CD14-positive monocyte (primary cell): Measurements from ENCODE around the gene PRKACB. TPM values are rescaled to one million over a fixed set of nuclear protein-coding genes. Genes with fewer than 3 reads are reported as not detected.

Experiments used
- DNase-seq, 3 donors: peaks; one replicate each; pipeline ENCODE4 v3.0.0-alpha.2; 2011 to 2022
- H2AFZ ChIP-seq: 2 replicates; pipeline ENCODE4 v1.6.0; 2012; ENCODE audit warnings: mild to moderate bottlenecking, low read depth, low read length, inconsistent platforms; ENCODE audit not compliant: insufficient read depth, poor library complexity, severe bottlenecking
- H3K27ac ChIP-seq, 2 donors: 1 replicate in 1 of 2; 2 replicates in 1 of 2; pipeline ENCODE4 v1.5.1; 2012 to 2013; ENCODE audit warnings: low read length in 2 of 2, control low read depth in 1 of 2, inconsistent platforms in 1 of 2, low read depth in 1 of 2, mild to moderate bottlenecking in 1 of 2
- H3K27me3 ChIP-seq, 2 donors: one replicate each; pipeline versions ENCODE4 v1.6.0 to v1.6.1; 2011 to 2013; ENCODE audit warnings: low read length in 2 of 2; ENCODE audit not compliant: control insufficient read depth in 2 of 2, insufficient read depth in 2 of 2
- H3K36me3 ChIP-seq, 2 donors: replicated peaks in 1 of 2; 1 replicate in 1 of 2; 2 replicates in 1 of 2; pipeline versions ENCODE4 v1.5.1 to v1.6.1; 2012 to 2013; ENCODE audit warnings: low read length in 2 of 2, control low read depth in 1 of 2, inconsistent platforms in 1 of 2, mild to moderate bottlenecking in 1 of 2; ENCODE audit not compliant: insufficient read depth in 2 of 2, control insufficient read depth in 1 of 2
- H3K4me1 ChIP-seq, 2 donors: 1 replicate in 1 of 2; 2 replicates in 1 of 2; pipeline versions ENCODE4 v1.5.1 to v1.6.1; 2012 to 2013; ENCODE audit warnings: low read length in 2 of 2, control low read depth in 1 of 2, inconsistent platforms in 1 of 2, mild to moderate bottlenecking in 1 of 2, moderate library complexity in 1 of 2; ENCODE audit not compliant: insufficient read depth in 2 of 2, control insufficient read depth in 1 of 2
- H3K4me2 ChIP-seq: replicated peaks from 2 replicates; pipeline ENCODE3; 2012; ENCODE audit warnings: low read length, moderate library complexity, mild to moderate bottlenecking; ENCODE audit not compliant: poor library complexity, severe bottlenecking; ENCODE audit errors: extremely low read depth
- H3K4me3 ChIP-seq, 3 experiments: fragments of 200-600 bp in 1 of 3; sonication (generic) in 1 of 3; replicated peaks in 1 of 3; 1 replicate in 2 of 3; 2 replicates in 1 of 3; pipeline ENCODE4 v1.5.1; 2011 to 2013; ENCODE audit warnings: low read length in 3 of 3, mild to moderate bottlenecking in 3 of 3, control low read depth in 2 of 3, low read depth in 2 of 3, inconsistent platforms in 1 of 3, moderate library complexity in 1 of 3
- H3K79me2 ChIP-seq: 2 replicates; pipeline ENCODE4 v1.6.0; 2012; ENCODE audit warnings: mild to moderate bottlenecking, control low read depth, inconsistent platforms, low read length, moderate library complexity; ENCODE audit not compliant: insufficient read depth
- H3K9ac ChIP-seq: 2 replicates; pipeline ENCODE4 v1.6.0; 2017; ENCODE audit warnings: low read length, mild to moderate bottlenecking; ENCODE audit not compliant: insufficient read depth, poor library complexity, severe bottlenecking
- H3K9me3 ChIP-seq, 2 donors: replicated peaks in 1 of 2; 1 replicate in 1 of 2; 2 replicates in 1 of 2; pipeline versions ENCODE4 v1.5.1 to v1.6.1; 2012 to 2013; ENCODE audit warnings: low read length in 2 of 2, control low read depth in 1 of 2; ENCODE audit not compliant: control insufficient read depth in 1 of 2, insufficient read depth in 1 of 2
- H4K20me1 ChIP-seq: 2 replicates; pipeline ENCODE4 v1.6.0; 2012; ENCODE audit warnings: mild to moderate bottlenecking, low read length, control low read depth, moderate library complexity; ENCODE audit not compliant: insufficient read depth
- H3K27ac Mint-ChIP-seq, 7 donors: one replicate each; pipeline ENCODE4 v1.8.0; 2020; ENCODE audit warnings: mild to moderate bottlenecking in 7 of 7, mixed read lengths in 7 of 7, moderate library complexity in 6 of 7, inconsistent platforms in 2 of 7
- H3K27me3 Mint-ChIP-seq, 3 donors: one replicate each; pipeline ENCODE4 v1.8.0; 2021 to 2022; ENCODE audit warnings: low read depth in 3 of 3, mild to moderate bottlenecking in 3 of 3, mixed read lengths in 3 of 3, moderate library complexity in 3 of 3, inconsistent platforms in 1 of 3
- H3K36me3 Mint-ChIP-seq, 2 donors: one replicate each; pipeline ENCODE4 v1.8.0; 2020; ENCODE audit warnings: mixed read lengths in 2 of 2, inconsistent platforms in 1 of 2, mild to moderate bottlenecking in 1 of 2
- H3K4me1 Mint-ChIP-seq: one replicate; pipeline ENCODE4 v1.8.0; 2020; ENCODE audit warnings: mild to moderate bottlenecking, mixed read lengths
- H3K4me3 Mint-ChIP-seq, 2 donors: one replicate each; pipeline ENCODE4 v1.8.0; 2020; ENCODE audit warnings: mild to moderate bottlenecking in 2 of 2, mixed read lengths in 2 of 2, moderate library complexity in 1 of 2
- H3K9me3 Mint-ChIP-seq, 7 donors: one replicate each; pipeline ENCODE4 v1.8.0; 2020 to 2022; ENCODE audit warnings: mixed read lengths in 7 of 7, mild to moderate bottlenecking in 6 of 7, moderate library complexity in 6 of 7, inconsistent platforms in 2 of 7
- CTCF ChIP-seq: fragments of 200-600 bp; IDR thresholded peaks from one replicate; pipeline ENCODE4 v1.8.0; 2022; ENCODE audit warnings: antibody characterized with exemption, mild to moderate bottlenecking
- WGBS: methylation state at CpG from one replicate; pipeline ENCODE4 v1.1.5; 2013; ENCODE audit warnings: missing lambda C conversion rate; ENCODE audit not compliant: insufficient coverage; 5-methylcytosine and 5-hydroxymethylcytosine counted together
- intact Hi-C, 2 donors: fragments of 100-400 bp; cut with micrococcal nuclease; formaldehyde crosslinking; loops; one replicate each; pipeline versions ENCODE4 v1.15.0 to v1.15.1; 2023
- polyA plus RNA-seq, 3 donors: library from polyadenylated mRNA; depleted of rRNA in 1 of 3; unstranded in 2 of 3; stranded (reverse) in 1 of 3; fragments of 300-500 nt in 2 of 3; fragments of >200 nt in 1 of 3; fragmentation: Illumina TruSeq in 2 of 3; gene quantifications; 1 replicate in 2 of 3; 2 replicates in 1 of 3; pipeline ENCODE4 v1.2.3, GENCODE V29; 2012 to 2021

PRKACB gene
- polyA plus RNA-seq, 3 donors = 2.5 to 14.5 (median 13.8) TPM

GRCh38 chr1:84266748-84267147, 122.7 kb downstream of the PRKACB start:
- 0% methylated on average over 1 of the region's 1 CpG for WGBS
- no peaks in the 10 kb centered on the region for H3K27me3 ChIP-seq
- no peak overlapping the region for H3K27ac ChIP-seq
- peaks cover 0 to 2% (median 0%) of the 10 kb centered on the region in 3 donors for H3K27me3 Mint-ChIP-seq
- no peak for TF ChIP-seq CTCF
- intact Hi-C loops = no loop called here
- DNase-seq = no peak
- H3K4me2 ChIP-seq = no peak overlapping the region
- H3K27ac Mint-ChIP-seq = no peak overlapping the region
- no peak overlapping the region for H3K9ac ChIP-seq
- peaks cover 10% of the 10 kb centered on the region for H3K4me1 Mint-ChIP-seq
- peaks cover 0 to 5% (median 0%) of the 10 kb centered on the region in 7 donors for H3K9me3 Mint-ChIP-seq
- no peak overlapping the region for H3K4me3 Mint-ChIP-seq
- H3K4me3 ChIP-seq = no peak overlapping the region
- no peak overlapping the region for H2AFZ ChIP-seq
- peaks cover 0 to 7% of the 10 kb centered on the region in 2 donors for H3K4me1 ChIP-seq
- H3K36me3 Mint-ChIP-seq = no peaks in the 10 kb centered on the region
- no peaks in the 10 kb centered on the region for H3K79me2 ChIP-seq
- no peaks in the 10 kb centered on the region for H4K20me1 ChIP-seq
- H3K9me3 ChIP-seq = no peaks in the 10 kb centered on the region
- no peaks in the 10 kb centered on the region for H3K36me3 ChIP-seq

GRCh38 chr1:84267476-84267875, 123.4 kb downstream of the PRKACB start:
- no peak overlapping the region for H3K9ac ChIP-seq
- Mint-ChIP-seq H3K9me3 (peaks cover 0 to 4% (median 0%) of the 10 kb centered on the region in 7 donors), H3K36me3 (no peaks in the 10 kb centered on the region), H3K27me3 (peaks cover 0 to 2% (median 0%) of the 10 kb centered on the region in 3 donors), H3K4me1 (peaks cover 12% of the 10 kb centered on the region), H3K4me3 (no peak overlapping the region), H3K27ac (no peak overlapping the region)
- intact Hi-C loops = no loop called here
- H3K9me3 ChIP-seq = no peaks in the 10 kb centered on the region
- no peaks in the 10 kb centered on the region for H3K27me3 ChIP-seq
- H3K79me2 ChIP-seq = no peaks in the 10 kb centered on the region
- H3K4me3 ChIP-seq = no peak overlapping the region
- no peak for DNase-seq
- no peak for TF ChIP-seq CTCF
- no peak overlapping the region for H3K27ac ChIP-seq
- H4K20me1 ChIP-seq = no peaks in the 10 kb centered on the region
- H3K4me1 ChIP-seq = peaks cover 0 to 9% of the 10 kb centered on the region in 2 donors
- no peak overlapping the region for H3K4me2 ChIP-seq
- H3K36me3 ChIP-seq = no peaks in the 10 kb centered on the region
- H2AFZ ChIP-seq = no peak overlapping the region
